CD14-positive monocyte (primary cell): Measurements from ENCODE around the gene NLRP4. TPM values are rescaled to one million over a fixed set of nuclear protein-coding genes. Genes with fewer than 3 reads are reported as not detected.

Experiments
- DNase-seq, 3 donors: peaks; one replicate each; pipeline ENCODE4 v3.0.0-alpha.2; 2011 to 2022
- H2AFZ ChIP-seq: 2 replicates; pipeline ENCODE4 v1.6.0; 2012; ENCODE audit warnings: mild to moderate bottlenecking, low read depth, low read length, inconsistent platforms; ENCODE audit not compliant: insufficient read depth, poor library complexity, severe bottlenecking
- H3K27ac ChIP-seq, 2 donors: 1 replicate in 1 of 2; 2 replicates in 1 of 2; pipeline ENCODE4 v1.5.1; 2012 to 2013; ENCODE audit warnings: low read length in 2 of 2, control low read depth in 1 of 2, inconsistent platforms in 1 of 2, low read depth in 1 of 2, mild to moderate bottlenecking in 1 of 2
- H3K27me3 ChIP-seq, 2 donors: one replicate each; pipeline versions ENCODE4 v1.6.0 to v1.6.1; 2011 to 2013; ENCODE audit warnings: low read length in 2 of 2; ENCODE audit not compliant: control insufficient read depth in 2 of 2, insufficient read depth in 2 of 2
- H3K36me3 ChIP-seq, 2 donors: replicated peaks in 1 of 2; 1 replicate in 1 of 2; 2 replicates in 1 of 2; pipeline versions ENCODE4 v1.5.1 to v1.6.1; 2012 to 2013; ENCODE audit warnings: low read length in 2 of 2, control low read depth in 1 of 2, inconsistent platforms in 1 of 2, mild to moderate bottlenecking in 1 of 2; ENCODE audit not compliant: insufficient read depth in 2 of 2, control insufficient read depth in 1 of 2
- H3K4me1 ChIP-seq, 2 donors: 1 replicate in 1 of 2; 2 replicates in 1 of 2; pipeline versions ENCODE4 v1.5.1 to v1.6.1; 2012 to 2013; ENCODE audit warnings: low read length in 2 of 2, control low read depth in 1 of 2, inconsistent platforms in 1 of 2, mild to moderate bottlenecking in 1 of 2, moderate library complexity in 1 of 2; ENCODE audit not compliant: insufficient read depth in 2 of 2, control insufficient read depth in 1 of 2
- H3K4me2 ChIP-seq: replicated peaks from 2 replicates; pipeline ENCODE3; 2012; ENCODE audit warnings: low read length, moderate library complexity, mild to moderate bottlenecking; ENCODE audit not compliant: poor library complexity, severe bottlenecking; ENCODE audit errors: extremely low read depth
- H3K4me3 ChIP-seq, 3 experiments: fragments of 200-600 bp in 1 of 3; sonication (generic) in 1 of 3; replicated peaks in 1 of 3; 1 replicate in 2 of 3; 2 replicates in 1 of 3; pipeline ENCODE4 v1.5.1; 2011 to 2013; ENCODE audit warnings: low read length in 3 of 3, mild to moderate bottlenecking in 3 of 3, control low read depth in 2 of 3, low read depth in 2 of 3, inconsistent platforms in 1 of 3, moderate library complexity in 1 of 3
- H3K79me2 ChIP-seq: 2 replicates; pipeline ENCODE4 v1.6.0; 2012; ENCODE audit warnings: mild to moderate bottlenecking, control low read depth, inconsistent platforms, low read length, moderate library complexity; ENCODE audit not compliant: insufficient read depth
- H3K9ac ChIP-seq: 2 replicates; pipeline ENCODE4 v1.6.0; 2017; ENCODE audit warnings: low read length, mild to moderate bottlenecking; ENCODE audit not compliant: insufficient read depth, poor library complexity, severe bottlenecking
- H3K9me3 ChIP-seq, 2 donors: replicated peaks in 1 of 2; 1 replicate in 1 of 2; 2 replicates in 1 of 2; pipeline versions ENCODE4 v1.5.1 to v1.6.1; 2012 to 2013; ENCODE audit warnings: low read length in 2 of 2, control low read depth in 1 of 2; ENCODE audit not compliant: control insufficient read depth in 1 of 2, insufficient read depth in 1 of 2
- H4K20me1 ChIP-seq: 2 replicates; pipeline ENCODE4 v1.6.0; 2012; ENCODE audit warnings: mild to moderate bottlenecking, low read length, control low read depth, moderate library complexity; ENCODE audit not compliant: insufficient read depth
- H3K27ac Mint-ChIP-seq, 7 donors: one replicate each; pipeline ENCODE4 v1.8.0; 2020; ENCODE audit warnings: mild to moderate bottlenecking in 7 of 7, mixed read lengths in 7 of 7, moderate library complexity in 6 of 7, inconsistent platforms in 2 of 7
- H3K27me3 Mint-ChIP-seq, 3 donors: one replicate each; pipeline ENCODE4 v1.8.0; 2021 to 2022; ENCODE audit warnings: low read depth in 3 of 3, mild to moderate bottlenecking in 3 of 3, mixed read lengths in 3 of 3, moderate library complexity in 3 of 3, inconsistent platforms in 1 of 3
- H3K36me3 Mint-ChIP-seq, 2 donors: one replicate each; pipeline ENCODE4 v1.8.0; 2020; ENCODE audit warnings: mixed read lengths in 2 of 2, inconsistent platforms in 1 of 2, mild to moderate bottlenecking in 1 of 2
- H3K4me1 Mint-ChIP-seq: one replicate; pipeline ENCODE4 v1.8.0; 2020; ENCODE audit warnings: mild to moderate bottlenecking, mixed read lengths
- H3K4me3 Mint-ChIP-seq, 2 donors: one replicate each; pipeline ENCODE4 v1.8.0; 2020; ENCODE audit warnings: mild to moderate bottlenecking in 2 of 2, mixed read lengths in 2 of 2, moderate library complexity in 1 of 2
- H3K9me3 Mint-ChIP-seq, 7 donors: one replicate each; pipeline ENCODE4 v1.8.0; 2020 to 2022; ENCODE audit warnings: mixed read lengths in 7 of 7, mild to moderate bottlenecking in 6 of 7, moderate library complexity in 6 of 7, inconsistent platforms in 2 of 7
- CTCF ChIP-seq: fragments of 200-600 bp; IDR thresholded peaks from one replicate; pipeline ENCODE4 v1.8.0; 2022; ENCODE audit warnings: antibody characterized with exemption, mild to moderate bottlenecking
- WGBS: methylation state at CpG from one replicate; pipeline ENCODE4 v1.1.5; 2013; ENCODE audit warnings: missing lambda C conversion rate; ENCODE audit not compliant: insufficient coverage; 5-methylcytosine and 5-hydroxymethylcytosine counted together
- intact Hi-C, 2 donors: fragments of 100-400 bp; cut with micrococcal nuclease; formaldehyde crosslinking; loops; one replicate each; pipeline versions ENCODE4 v1.15.0 to v1.15.1; 2023
- polyA minus RNA-seq: library from RNA; depleted of rRNA, polyadenylated mRNA; stranded (reverse); fragments of >200 nt; gene quantifications from 2 replicates; pipeline ENCODE4 v1.2.3, GENCODE V29; 2012
- polyA plus RNA-seq, 3 donors: library from polyadenylated mRNA; depleted of rRNA in 1 of 3; unstranded in 2 of 3; stranded (reverse) in 1 of 3; fragments of 300-500 nt in 2 of 3; fragments of >200 nt in 1 of 3; fragmentation: Illumina TruSeq in 2 of 3; gene quantifications; 1 replicate in 2 of 3; 2 replicates in 1 of 3; pipeline ENCODE4 v1.2.3, GENCODE V29; 2012 to 2021
- total RNA-seq, 12 experiments: library from RNA in 1 of 12; stranded (reverse) in 1 of 12; fragments of 120-200 nt in 1 of 12; gene quantifications; one replicate each; pipeline ENCODE4 v1.2.4 and lab custom pipeline; 2013 to 2026; ENCODE audit warnings: mixed read lengths in 6 of 12, inconsistent platforms in 1 of 12

The NLRP4 gene, protein sequence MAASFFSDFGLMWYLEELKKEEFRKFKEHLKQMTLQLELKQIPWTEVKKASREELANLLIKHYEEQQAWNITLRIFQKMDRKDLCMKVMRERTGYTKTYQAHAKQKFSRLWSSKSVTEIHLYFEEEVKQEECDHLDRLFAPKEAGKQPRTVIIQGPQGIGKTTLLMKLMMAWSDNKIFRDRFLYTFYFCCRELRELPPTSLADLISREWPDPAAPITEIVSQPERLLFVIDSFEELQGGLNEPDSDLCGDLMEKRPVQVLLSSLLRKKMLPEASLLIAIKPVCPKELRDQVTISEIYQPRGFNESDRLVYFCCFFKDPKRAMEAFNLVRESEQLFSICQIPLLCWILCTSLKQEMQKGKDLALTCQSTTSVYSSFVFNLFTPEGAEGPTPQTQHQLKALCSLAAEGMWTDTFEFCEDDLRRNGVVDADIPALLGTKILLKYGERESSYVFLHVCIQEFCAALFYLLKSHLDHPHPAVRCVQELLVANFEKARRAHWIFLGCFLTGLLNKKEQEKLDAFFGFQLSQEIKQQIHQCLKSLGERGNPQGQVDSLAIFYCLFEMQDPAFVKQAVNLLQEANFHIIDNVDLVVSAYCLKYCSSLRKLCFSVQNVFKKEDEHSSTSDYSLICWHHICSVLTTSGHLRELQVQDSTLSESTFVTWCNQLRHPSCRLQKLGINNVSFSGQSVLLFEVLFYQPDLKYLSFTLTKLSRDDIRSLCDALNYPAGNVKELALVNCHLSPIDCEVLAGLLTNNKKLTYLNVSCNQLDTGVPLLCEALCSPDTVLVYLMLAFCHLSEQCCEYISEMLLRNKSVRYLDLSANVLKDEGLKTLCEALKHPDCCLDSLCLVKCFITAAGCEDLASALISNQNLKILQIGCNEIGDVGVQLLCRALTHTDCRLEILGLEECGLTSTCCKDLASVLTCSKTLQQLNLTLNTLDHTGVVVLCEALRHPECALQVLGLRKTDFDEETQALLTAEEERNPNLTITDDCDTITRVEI
- total RNA-seq (2013): not detected
- polyA plus RNA-seq: not detected
- polyA minus RNA-seq: not detected in 2 replicates
- total RNA-seq (lab: John Stamatoyannopoulos, UW): 0 to 0.46 (median 0.04) reads per million in 11 experiments

DNA sequence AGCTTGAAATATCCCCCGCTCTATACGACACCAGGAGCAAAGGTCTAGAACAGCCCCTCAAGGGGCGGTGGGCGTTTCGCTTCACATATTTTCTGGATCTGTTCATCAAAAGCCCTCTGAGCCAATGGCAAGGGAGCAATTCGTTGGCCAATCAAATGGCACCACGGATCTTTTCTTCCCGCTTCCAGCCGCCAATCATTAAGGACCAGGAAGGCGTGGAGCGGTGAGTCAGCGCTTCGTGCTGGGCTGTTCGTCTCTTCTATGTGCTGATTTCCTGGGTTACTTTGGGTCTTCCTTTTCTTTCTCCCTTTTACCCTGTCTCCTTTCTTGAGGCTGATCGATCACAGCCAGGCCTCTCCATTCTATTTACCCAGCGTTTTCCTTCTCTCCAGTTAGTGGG is at the start of gene NLRP4:
TSS of gene NLRP4 (plus strand) at position 201 of the 400 bp plus-strand sequence. CDS start 15,541 bp downstream, outside the sequence.
- Histone ChIP-seq H3K4me2 (no peak within 1 kb of the TSS), H3K4me3 (no peak within 1 kb of the TSS), H3K36me3 (no peaks in the 10 kb centered on the region), H3K9me3 (peaks cover 16 to 28% of the 10 kb centered on the region in 2 donors), H3K27ac (no peak within 1 kb of the TSS), H2AFZ (no peak within 1 kb of the TSS), H3K4me1 (no peaks in the 10 kb centered on the region), H3K9ac (no peak within 1 kb of the TSS), H3K79me2 (no peaks in the 10 kb centered on the region), H3K27me3 (no peaks in the 10 kb centered on the region), H4K20me1 (no peaks in the 10 kb centered on the region)
- H3K27me3 Mint-ChIP-seq: peaks cover 0 to 4% (median 0%) of the 10 kb centered on the region in 3 donors
- WGBS: 92% methylated on average over 14 of the region's 16 CpGs
- peaks cover 12 to 50% (median 35%) of the 10 kb centered on the region in 7 donors for H3K9me3 Mint-ChIP-seq
- no peaks in the 10 kb centered on the region for H3K4me1 Mint-ChIP-seq
- H3K36me3 Mint-ChIP-seq: no peaks in the 10 kb centered on the region
- DNase-seq: no peak
- no peak within 1 kb of the TSS for H3K27ac Mint-ChIP-seq
- H3K4me3 Mint-ChIP-seq: no peak within 1 kb of the TSS
- intact Hi-C loops: no loop called here
- no peak for TF ChIP-seq CTCF

DNA sequence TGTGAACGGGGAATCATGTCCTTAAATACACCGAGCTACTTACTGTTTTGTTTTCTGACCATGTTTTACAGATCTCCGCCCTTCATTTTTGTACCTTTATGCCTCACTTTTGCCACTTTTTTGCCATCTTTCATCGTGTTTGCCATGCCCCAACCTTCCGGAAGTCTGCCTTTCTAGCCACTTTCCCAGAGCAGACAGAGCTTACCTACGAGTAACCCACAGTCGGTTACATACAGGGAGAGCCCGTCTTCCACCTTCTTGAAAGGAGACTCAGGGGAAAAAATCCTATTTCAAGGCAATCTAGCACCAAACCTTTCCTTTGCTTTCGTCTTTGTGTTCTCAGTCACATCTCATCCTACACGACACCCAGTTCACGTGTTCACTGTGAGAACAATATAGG is 41.3 kb upstream of the NLRP4 start:
- H4K20me1 ChIP-seq: no peaks in the 10 kb centered on the region
- H3K79me2 ChIP-seq: no peaks in the 10 kb centered on the region
- H3K9ac ChIP-seq: no peak overlapping the region
- no peak overlapping the region for H2AFZ ChIP-seq
- peaks cover 5 to 43% (median 15%) of the 10 kb centered on the region in 7 donors for H3K9me3 Mint-ChIP-seq
- H3K36me3 Mint-ChIP-seq: no peaks in the 10 kb centered on the region
- H3K27ac ChIP-seq: no peak overlapping the region
- H3K27me3 Mint-ChIP-seq: peaks cover 0 to 2% (median 2%) of the 10 kb centered on the region in 3 donors
- no peak for DNase-seq
- no peaks in the 10 kb centered on the region for H3K27me3 ChIP-seq
- no peak for TF ChIP-seq CTCF
- 94% methylated on average over 3 of the region's 11 CpGs for WGBS
- H3K36me3 ChIP-seq: no peaks in the 10 kb centered on the region
- no peak overlapping the region for H3K4me2 ChIP-seq
- H3K4me3 Mint-ChIP-seq: no peak overlapping the region
- peaks cover 4 to 6% of the 10 kb centered on the region in 2 donors for H3K9me3 ChIP-seq
- intact Hi-C loops: no loop called here
- H3K4me1 Mint-ChIP-seq: no peaks in the 10 kb centered on the region
- no peak overlapping the region for H3K27ac Mint-ChIP-seq
- H3K4me1 ChIP-seq: no peaks in the 10 kb centered on the region
- no peak overlapping the region for H3K4me3 ChIP-seq
